Measurements from ENCODE around the gene PLA2G15.

PLA2G15 gene

DNA sequence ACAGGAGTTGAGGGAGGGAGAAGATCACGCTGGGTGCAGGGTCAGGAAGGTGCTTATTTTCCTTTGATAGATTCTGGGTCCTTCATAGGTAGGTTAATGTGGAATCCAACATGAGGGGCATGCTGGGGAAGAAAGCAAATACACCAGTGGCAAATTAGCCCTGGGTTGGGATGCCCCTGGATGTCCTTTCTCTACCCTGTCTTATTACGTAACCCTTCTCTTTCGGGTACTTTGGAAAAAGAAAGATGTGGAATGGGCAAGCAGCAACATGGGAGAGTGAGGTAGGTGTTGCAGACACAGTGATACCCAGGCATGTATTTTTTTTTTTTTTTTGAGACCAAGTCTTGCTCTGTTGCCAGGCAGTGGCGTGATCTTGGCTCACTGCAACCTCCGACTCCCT is 28.3 kb downstream of the PLA2G15 start:
- no peak overlapping the region for H3K9ac ChIP-seq (ENCODE audit: low read depth, low read length)
- H3K4me2 ChIP-seq (ENCODE audit: low read length) = no peak overlapping the region
- H3K36me3 ChIP-seq (ENCODE audit: insufficient read depth, low read length) = peaks cover 26% of the 10 kb centered on the region
- H3K27me3 ChIP-seq (ENCODE audit: control insufficient read depth, insufficient read depth, low read length) = no peaks in the 10 kb centered on the region
- no peak overlapping the region for H3K4me3 ChIP-seq (ENCODE audit: low read length)
- H3K4me1 ChIP-seq (ENCODE audit: control insufficient read depth, insufficient read depth, low read length) = no peaks in the 10 kb centered on the region
- H3K9me3 ChIP-seq (replicated peaks; ENCODE audit: low read length) = no peaks in the 10 kb centered on the region

DNA sequence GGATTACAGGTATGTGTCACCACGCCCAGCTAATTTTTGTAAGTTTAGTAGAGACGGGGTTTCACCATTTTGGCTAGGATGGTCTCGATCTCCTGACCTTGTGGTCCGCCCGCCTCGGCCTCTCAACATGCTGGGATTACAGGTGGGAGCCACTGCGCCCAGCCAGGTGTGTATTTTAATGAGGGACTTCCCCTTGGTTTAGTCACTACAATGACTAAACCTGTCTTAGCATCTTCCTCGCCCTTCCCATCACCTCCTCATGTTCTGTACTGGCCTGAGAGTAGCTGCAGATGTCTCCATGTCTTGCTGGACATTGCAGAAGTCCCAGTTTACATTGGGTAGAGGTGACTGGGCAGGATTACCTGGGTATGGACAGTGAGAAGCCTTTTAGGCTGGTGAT is 28.7 kb downstream of the PLA2G15 start:
- Histone ChIP-seq H3K4me1 (ENCODE audit: control insufficient read depth, insufficient read depth, low read length) (no peaks in the 10 kb centered on the region), H3K4me3 (ENCODE audit: low read length) (no peak overlapping the region), H3K27me3 (ENCODE audit: control insufficient read depth, insufficient read depth, low read length) (no peaks in the 10 kb centered on the region), H3K36me3 (ENCODE audit: insufficient read depth, low read length) (peaks cover 26% of the 10 kb centered on the region), H3K9ac (ENCODE audit: low read depth, low read length) (no peak overlapping the region), H3K4me2 (ENCODE audit: low read length) (no peak overlapping the region), H3K9me3 (replicated peaks; ENCODE audit: low read length) (no peaks in the 10 kb centered on the region)

DNA sequence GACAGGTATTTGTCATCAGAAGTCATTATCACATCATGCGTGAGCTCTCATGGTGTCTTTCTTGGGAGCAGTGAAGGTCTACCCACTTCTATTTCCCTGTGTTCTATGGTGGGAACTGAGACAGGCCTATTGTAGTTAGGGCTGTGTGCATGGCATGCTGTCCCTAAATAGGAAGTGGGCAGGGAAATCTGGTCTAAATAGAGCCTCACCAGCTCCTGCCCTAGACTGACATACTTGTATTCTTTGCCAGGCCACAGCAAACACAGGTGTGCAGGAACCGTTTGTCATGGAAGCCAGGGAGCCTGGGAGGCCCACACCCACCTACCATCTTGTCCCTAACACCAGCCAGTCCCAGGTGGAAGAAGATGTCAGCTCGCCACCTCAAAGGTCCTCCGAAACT is 29.3 kb downstream of the PLA2G15 start:
- Histone ChIP-seq H3K9ac (ENCODE audit: low read depth, low read length) (no peak overlapping the region), H3K4me2 (ENCODE audit: low read length) (no peak overlapping the region), H3K9me3 (replicated peaks; ENCODE audit: low read length) (no peaks in the 10 kb centered on the region), H3K27me3 (ENCODE audit: control insufficient read depth, insufficient read depth, low read length) (no peaks in the 10 kb centered on the region), H3K4me1 (ENCODE audit: control insufficient read depth, insufficient read depth, low read length) (no peaks in the 10 kb centered on the region), H3K4me3 (ENCODE audit: low read length) (no peak overlapping the region), H3K36me3 (ENCODE audit: insufficient read depth, low read length) (peaks cover 26% of the 10 kb centered on the region)

DNA sequence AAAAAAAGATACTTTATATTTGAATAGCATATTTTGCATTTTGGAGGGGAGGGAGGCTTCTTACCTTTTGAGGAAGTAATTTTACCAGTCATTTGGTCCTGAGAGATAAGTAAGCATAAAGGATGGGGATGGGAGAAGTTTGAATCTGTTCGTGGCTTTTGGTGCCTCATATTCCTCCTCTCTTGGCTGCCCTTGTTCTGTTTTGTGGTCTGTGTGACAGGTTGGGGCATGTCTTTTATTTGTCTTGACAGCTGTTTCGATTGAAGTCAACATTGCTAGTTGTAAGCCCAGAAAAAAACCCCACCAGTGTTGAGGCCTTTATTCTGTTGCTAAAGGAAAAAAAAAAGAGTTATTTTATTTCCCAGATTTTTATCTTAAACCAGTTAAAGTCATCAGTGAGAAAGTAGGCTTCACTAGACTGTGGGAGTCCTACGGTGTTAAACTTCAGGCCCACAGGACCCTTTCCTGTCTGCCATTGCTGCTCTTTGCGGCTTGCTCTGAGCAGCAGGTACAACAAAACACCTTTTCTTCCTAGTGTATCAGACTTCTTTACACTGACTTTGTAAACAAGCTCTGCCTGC is 30.5 kb downstream of the PLA2G15 start:
- Histone ChIP-seq H3K4me1 (ENCODE audit: control insufficient read depth, insufficient read depth, low read length) (no peaks in the 10 kb centered on the region), H3K27me3 (ENCODE audit: control insufficient read depth, insufficient read depth, low read length) (no peaks in the 10 kb centered on the region), H3K4me3 (ENCODE audit: low read length) (no peak overlapping the region), H3K36me3 (ENCODE audit: insufficient read depth, low read length) (peaks cover 26% of the 10 kb centered on the region), H3K9ac (ENCODE audit: low read depth, low read length) (no peak overlapping the region), H3K4me2 (ENCODE audit: low read length) (no peak overlapping the region), H3K9me3 (replicated peaks; ENCODE audit: low read length) (no peaks in the 10 kb centered on the region)

DNA sequence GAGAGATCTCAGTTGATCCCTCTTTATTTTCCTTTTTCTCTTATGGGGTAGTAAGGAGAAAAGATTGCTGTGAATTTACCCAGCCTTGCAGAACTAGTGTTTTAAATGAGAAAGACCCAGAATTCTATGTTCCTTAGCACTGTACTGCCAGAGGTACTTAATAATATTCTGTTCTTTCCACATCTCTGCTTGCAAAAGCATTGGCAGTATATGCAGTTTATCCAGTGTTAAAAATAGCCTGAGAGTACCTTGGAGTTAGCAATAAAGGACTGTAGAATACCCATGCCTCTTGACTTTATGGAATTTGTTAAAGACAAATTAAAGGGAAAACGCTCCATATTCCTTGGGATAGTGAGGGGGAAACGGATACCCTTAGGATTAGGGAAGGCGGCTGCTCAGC is 31.1 kb downstream of the PLA2G15 start:
- Histone ChIP-seq H3K9ac (ENCODE audit: low read depth, low read length) (no peak overlapping the region), H3K4me2 (ENCODE audit: low read length) (no peak overlapping the region), H3K9me3 (replicated peaks; ENCODE audit: low read length) (no peaks in the 10 kb centered on the region), H3K36me3 (ENCODE audit: insufficient read depth, low read length) (peaks cover 29% of the 10 kb centered on the region), H3K4me3 (ENCODE audit: low read length) (no peak overlapping the region), H3K27me3 (ENCODE audit: control insufficient read depth, insufficient read depth, low read length) (no peaks in the 10 kb centered on the region), H3K4me1 (ENCODE audit: control insufficient read depth, insufficient read depth, low read length) (no peaks in the 10 kb centered on the region)

DNA sequence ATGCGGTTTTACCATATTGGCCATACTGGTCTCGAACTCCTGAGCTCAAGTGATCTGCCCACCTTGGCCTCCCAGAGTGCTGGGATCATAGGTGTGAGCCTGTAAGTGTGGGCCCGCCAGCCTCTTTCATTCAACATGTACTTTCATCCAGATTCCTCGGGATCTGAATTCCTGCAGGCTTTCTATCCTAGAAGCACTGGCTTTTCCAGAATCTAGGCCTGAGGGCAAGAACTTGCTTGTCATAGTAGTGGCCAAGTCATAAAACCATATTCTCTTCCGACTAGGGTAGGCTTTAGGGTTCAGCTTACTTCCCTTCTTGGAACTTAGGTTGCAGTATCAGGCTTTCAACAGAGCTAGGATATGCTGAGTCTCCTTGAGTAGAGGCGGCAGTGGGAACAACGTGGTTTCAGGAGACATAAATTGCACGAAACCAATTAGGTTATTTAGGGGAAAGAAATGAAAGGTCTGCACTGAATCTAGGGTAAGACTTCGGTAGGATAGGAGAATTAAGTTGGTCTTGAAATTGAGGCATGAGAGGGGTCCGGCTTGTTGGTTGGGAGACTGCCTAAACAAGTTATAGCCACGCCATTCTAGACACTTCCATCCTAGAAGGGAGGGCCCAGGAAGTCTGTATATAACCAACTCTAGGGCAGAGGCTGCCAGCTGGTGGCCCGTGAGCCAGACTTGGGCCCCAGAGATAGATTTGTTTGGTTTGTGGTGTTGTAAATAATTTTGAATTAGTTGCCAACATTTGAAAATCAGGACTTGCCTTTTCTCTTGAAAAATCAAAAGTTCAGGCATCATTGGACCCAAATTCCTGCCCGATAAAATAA is 34.8 kb downstream of the PLA2G15 start:
- H3K9me3 ChIP-seq (replicated peaks; ENCODE audit: low read length) = no peaks in the 10 kb centered on the region
- no peaks in the 10 kb centered on the region for H3K4me1 ChIP-seq (ENCODE audit: control insufficient read depth, insufficient read depth, low read length)
- no peaks in the 10 kb centered on the region for H3K27me3 ChIP-seq (ENCODE audit: control insufficient read depth, insufficient read depth, low read length)
- H3K9ac ChIP-seq (ENCODE audit: low read depth, low read length) = no peak overlapping the region
- H3K36me3 ChIP-seq (ENCODE audit: insufficient read depth, low read length) = peaks cover 21% of the 10 kb centered on the region
- H3K4me3 ChIP-seq (ENCODE audit: low read length) = no peak overlapping the region
- H3K4me2 ChIP-seq (ENCODE audit: low read length) = no peak overlapping the region

DNA sequence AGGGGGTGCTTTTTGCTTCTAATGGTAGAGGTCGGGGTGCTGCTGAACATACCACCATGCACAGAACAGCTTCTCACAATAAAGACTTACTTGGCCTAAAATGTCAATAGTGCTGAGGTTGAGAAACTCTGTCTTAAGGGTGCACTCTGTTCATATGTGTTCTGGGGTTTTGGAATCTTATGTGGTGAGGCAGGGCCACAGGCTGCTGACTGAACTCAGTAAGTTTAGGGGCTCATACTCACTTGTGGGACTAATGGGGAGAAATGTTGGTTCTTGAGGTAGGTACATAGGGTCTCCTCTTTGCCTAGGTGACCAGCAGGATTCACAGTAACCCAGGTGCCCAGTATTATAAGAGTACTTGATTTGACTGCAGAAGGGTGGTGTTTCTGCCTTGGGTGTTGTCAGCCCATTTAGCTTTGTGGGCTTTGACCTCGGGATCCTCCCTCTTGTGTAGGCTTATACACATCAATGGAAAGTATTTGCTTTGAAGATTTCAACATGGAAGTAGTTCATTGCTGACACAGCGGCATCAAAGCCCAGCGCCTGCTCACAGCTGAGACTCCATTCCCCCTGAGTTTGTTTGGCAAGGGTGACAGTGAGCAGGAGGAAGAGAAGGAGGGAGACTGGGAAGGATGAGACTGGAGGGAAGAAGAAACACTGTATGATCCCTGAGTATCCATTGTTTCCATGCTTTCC is 36.3 kb downstream of the PLA2G15 start:
- Histone ChIP-seq H3K9ac (ENCODE audit: low read depth, low read length) (no peak overlapping the region), H3K27me3 (ENCODE audit: control insufficient read depth, insufficient read depth, low read length) (no peaks in the 10 kb centered on the region), H3K4me1 (ENCODE audit: control insufficient read depth, insufficient read depth, low read length) (no peaks in the 10 kb centered on the region), H3K9me3 (replicated peaks; ENCODE audit: low read length) (no peaks in the 10 kb centered on the region), H3K4me3 (ENCODE audit: low read length) (no peak overlapping the region), H3K4me2 (ENCODE audit: low read length) (no peak overlapping the region), H3K36me3 (ENCODE audit: insufficient read depth, low read length) (peaks cover 32% of the 10 kb centered on the region)

DNA sequence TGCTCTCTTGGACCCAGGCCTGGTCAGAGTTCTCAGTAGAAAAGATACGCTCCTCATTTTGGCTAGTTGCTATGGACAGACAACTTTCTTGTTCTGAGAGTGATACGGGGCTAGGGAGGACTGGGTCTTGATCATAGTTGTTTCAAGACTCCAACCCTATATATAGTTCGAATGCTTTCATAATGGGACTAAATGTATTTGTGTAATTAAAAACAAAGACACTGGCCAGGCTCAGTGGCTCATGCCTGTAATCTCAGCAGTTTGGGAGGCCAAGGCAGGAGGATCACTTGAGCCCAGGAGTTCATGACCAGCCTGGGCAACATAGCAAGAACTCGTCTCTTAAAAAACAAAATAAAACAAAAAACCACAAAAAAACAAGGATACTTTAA is 36.9 kb downstream of the PLA2G15 start:
- Histone ChIP-seq H3K4me3 (ENCODE audit: low read length) (no peak overlapping the region), H3K9ac (ENCODE audit: low read depth, low read length) (no peak overlapping the region), H3K36me3 (ENCODE audit: insufficient read depth, low read length) (peaks cover 37% of the 10 kb centered on the region), H3K27me3 (ENCODE audit: control insufficient read depth, insufficient read depth, low read length) (no peaks in the 10 kb centered on the region), H3K4me1 (ENCODE audit: control insufficient read depth, insufficient read depth, low read length) (peaks cover 1% of the 10 kb centered on the region), H3K9me3 (replicated peaks; ENCODE audit: low read length) (no peaks in the 10 kb centered on the region), H3K4me2 (ENCODE audit: low read length) (no peak overlapping the region)

DNA sequence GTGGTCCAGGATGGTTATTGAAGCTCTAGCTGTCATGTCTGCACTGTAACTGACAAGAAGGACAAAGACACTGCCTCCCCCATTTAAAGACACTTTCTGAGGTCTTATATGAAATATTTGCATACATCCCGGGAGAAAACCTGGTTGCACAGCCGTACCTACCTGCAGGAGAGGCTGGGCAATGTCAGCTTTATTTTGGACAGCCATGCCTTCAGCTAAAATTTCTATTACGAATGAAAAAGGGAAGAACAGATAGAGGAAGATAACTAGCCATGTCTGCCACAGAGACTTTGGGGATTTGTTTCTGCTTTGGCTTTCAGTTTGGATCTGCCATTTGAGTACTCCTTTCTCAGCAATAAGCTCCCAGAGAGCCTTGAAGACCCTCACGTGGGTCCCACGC is 38.2 kb downstream of the PLA2G15 start:
- Histone ChIP-seq H3K27me3 (ENCODE audit: control insufficient read depth, insufficient read depth, low read length) (no peaks in the 10 kb centered on the region), H3K4me1 (ENCODE audit: control insufficient read depth, insufficient read depth, low read length) (peaks cover 14% of the 10 kb centered on the region), H3K9ac (ENCODE audit: low read depth, low read length) (no peak overlapping the region), H3K4me2 (ENCODE audit: low read length) (no peak overlapping the region), H3K36me3 (ENCODE audit: insufficient read depth, low read length) (peaks cover 45% of the 10 kb centered on the region), H3K4me3 (ENCODE audit: low read length) (no peak overlapping the region), H3K9me3 (replicated peaks; ENCODE audit: low read length) (no peaks in the 10 kb centered on the region)

DNA sequence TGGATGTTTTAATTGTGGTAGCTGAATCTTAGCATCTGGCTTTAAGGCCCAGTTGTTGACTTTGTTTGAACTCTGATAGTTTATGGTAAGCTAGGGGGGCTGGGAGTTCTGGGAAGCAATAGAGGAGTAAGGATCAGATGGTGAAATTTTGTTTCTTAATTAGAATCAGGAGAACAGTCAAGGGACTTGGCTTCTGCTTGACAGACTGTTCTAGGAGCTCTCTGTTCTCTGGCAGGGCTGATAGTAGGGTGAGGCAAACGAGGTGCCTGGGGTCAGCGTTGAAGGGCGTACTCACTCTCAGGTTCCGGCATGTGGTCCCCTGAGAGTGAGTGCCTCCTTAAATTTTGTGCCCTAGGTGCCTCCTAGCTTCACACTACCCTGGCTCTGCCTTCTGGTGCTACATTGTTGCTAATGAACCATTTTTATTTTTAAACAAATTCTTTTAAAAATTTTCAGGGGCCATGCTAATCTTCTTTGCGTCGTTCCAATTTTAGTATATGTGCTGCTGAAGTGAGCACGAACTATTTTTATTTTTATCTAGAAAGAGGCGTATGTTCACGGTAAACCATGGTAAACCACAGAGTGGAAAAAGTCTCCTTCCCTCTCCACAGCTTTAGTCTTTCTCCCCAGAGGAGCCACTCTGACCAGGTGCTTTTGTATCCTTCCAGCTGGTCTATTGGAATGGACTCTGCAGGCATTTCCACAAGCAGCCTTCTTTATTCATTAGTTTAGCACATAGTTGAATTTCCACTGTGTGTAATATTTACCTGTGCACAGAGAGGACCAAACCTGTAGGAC is 38.8 kb downstream of the PLA2G15 start:
- Histone ChIP-seq H3K4me3 (ENCODE audit: low read length) (no peak overlapping the region), H3K4me2 (ENCODE audit: low read length) (no peak overlapping the region), H3K27me3 (ENCODE audit: control insufficient read depth, insufficient read depth, low read length) (no peaks in the 10 kb centered on the region), H3K9me3 (replicated peaks; ENCODE audit: low read length) (no peaks in the 10 kb centered on the region), H3K36me3 (ENCODE audit: insufficient read depth, low read length) (peaks cover 48% of the 10 kb centered on the region), H3K9ac (ENCODE audit: low read depth, low read length) (no peak overlapping the region), H3K4me1 (ENCODE audit: control insufficient read depth, insufficient read depth, low read length) (peaks cover 17% of the 10 kb centered on the region)

DNA sequence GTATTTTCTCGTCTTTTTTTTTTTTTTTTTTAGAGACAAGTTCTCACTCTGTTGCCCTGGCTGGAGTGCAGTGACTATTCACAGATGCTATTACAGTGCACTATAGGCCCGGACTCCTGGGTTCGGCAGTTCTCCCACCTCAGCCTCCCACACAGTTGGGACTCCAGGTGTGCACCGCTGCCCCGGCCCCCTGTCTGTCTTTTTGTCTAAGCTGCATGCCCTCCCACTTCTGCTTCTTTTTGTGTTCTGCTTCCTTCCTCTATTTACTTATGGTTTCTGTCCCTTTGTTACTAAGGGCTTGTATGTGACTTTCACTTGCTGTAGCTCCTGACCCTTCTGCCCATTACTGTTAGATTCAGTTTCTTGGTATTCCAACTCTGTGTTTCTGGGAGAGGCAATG is 39.7 kb downstream of the PLA2G15 start:
- H3K4me1 ChIP-seq (ENCODE audit: control insufficient read depth, insufficient read depth, low read length) = peaks cover 24% of the 10 kb centered on the region
- no peaks in the 10 kb centered on the region for H3K27me3 ChIP-seq (ENCODE audit: control insufficient read depth, insufficient read depth, low read length)
- no peak overlapping the region for H3K9ac ChIP-seq (ENCODE audit: low read depth, low read length)

More for the DNA sequence above, 39.7 kb downstream of the PLA2G15 start:
- no peak overlapping the region for H3K4me3 ChIP-seq (ENCODE audit: low read length)
- H3K9me3 ChIP-seq (replicated peaks; ENCODE audit: low read length) = no peaks in the 10 kb centered on the region
- no peak overlapping the region for H3K4me2 ChIP-seq (ENCODE audit: low read length)
- H3K36me3 ChIP-seq (ENCODE audit: insufficient read depth, low read length) = peaks cover 53% of the 10 kb centered on the region

Measured in skeletal muscle satellite cell (primary cell).